Measurements from ENCODE around the gene NDST1.

Gene NDST1

GRCh38 chr5:150553402-150553801 is 45.5 kb downstream of the NDST1 start:
- Histone ChIP-seq H3K27ac (ENCODE audit: low read depth, low read length) (no peak overlapping the region), H3K36me3 (ENCODE audit: control insufficient read depth in 1 of 2, insufficient read depth in 2 of 2, low read length in 2 of 2) (peaks cover 10 to 53% of the 10 kb centered on the region in 2 donors), H3K9ac (ENCODE audit: low read depth in 1 of 2, low read length in 2 of 2) (no peak overlapping the region), H3K4me3 (ENCODE audit: low read depth in 1 of 2, low read length in 2 of 2) (no peak overlapping the region), H3K9me3 (ENCODE audit: control insufficient read depth in 1 of 2, low read length in 2 of 2) (no peaks in the 10 kb centered on the region), H3K27me3 (ENCODE audit: control insufficient read depth in 1 of 2, insufficient read depth in 2 of 2, low read length in 2 of 2) (no peaks in the 10 kb centered on the region), H3K4me1 (ENCODE audit: control insufficient read depth in 1 of 2, insufficient read depth in 2 of 2, low read length in 2 of 2) (no peaks in the 10 kb centered on the region)

DNA sequence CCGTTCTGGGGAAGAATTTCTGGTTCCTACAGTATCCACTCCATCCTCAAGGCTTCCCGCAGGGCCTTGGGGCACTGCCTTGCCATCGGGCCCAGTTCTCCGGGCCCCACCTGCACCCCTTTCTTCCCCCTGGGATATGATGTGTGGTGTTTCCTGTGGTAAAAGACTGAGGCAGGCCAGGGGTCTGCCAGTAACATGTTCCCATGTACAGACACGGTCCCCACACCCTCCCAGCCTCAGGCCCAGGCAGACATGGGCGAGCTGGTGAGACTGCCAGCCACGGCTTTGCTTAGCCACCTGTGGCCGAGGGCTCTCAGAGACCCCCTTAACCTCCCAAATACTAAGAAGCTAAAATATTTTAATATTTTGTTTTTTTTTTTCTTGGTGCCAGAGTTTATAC is 46.0 kb downstream of the NDST1 start:
- Histone ChIP-seq H3K27me3 (ENCODE audit: control insufficient read depth in 1 of 2, insufficient read depth in 2 of 2, low read length in 2 of 2) (no peaks in the 10 kb centered on the region), H3K9me3 (ENCODE audit: control insufficient read depth in 1 of 2, low read length in 2 of 2) (no peaks in the 10 kb centered on the region), H3K9ac (ENCODE audit: low read depth in 1 of 2, low read length in 2 of 2) (no peak overlapping the region), H3K27ac (ENCODE audit: low read depth, low read length) (no peak overlapping the region), H3K4me3 (ENCODE audit: low read depth in 1 of 2, low read length in 2 of 2) (no peak overlapping the region), H3K36me3 (ENCODE audit: control insufficient read depth in 1 of 2, insufficient read depth in 2 of 2, low read length in 2 of 2) (peaks cover 10 to 50% of the 10 kb centered on the region in 2 donors), H3K4me1 (ENCODE audit: control insufficient read depth in 1 of 2, insufficient read depth in 2 of 2, low read length in 2 of 2) (no peaks in the 10 kb centered on the region)

- no peak overlapping the region for H3K27ac ChIP-seq (ENCODE audit: low read depth, low read length)
- no peaks in the 10 kb centered on the region for H3K27me3 ChIP-seq (ENCODE audit: control insufficient read depth in 1 of 2, insufficient read depth in 2 of 2, low read length in 2 of 2)
- no peak overlapping the region for H3K9ac ChIP-seq (ENCODE audit: low read depth in 1 of 2, low read length in 2 of 2)
- H3K4me3 ChIP-seq (ENCODE audit: low read depth in 1 of 2, low read length in 2 of 2) = no peak overlapping the region
- no peaks in the 10 kb centered on the region for H3K9me3 ChIP-seq (ENCODE audit: control insufficient read depth in 1 of 2, low read length in 2 of 2)
- H3K36me3 ChIP-seq (ENCODE audit: control insufficient read depth in 1 of 2, insufficient read depth in 2 of 2, low read length in 2 of 2) = peaks cover 10 to 44% of the 10 kb centered on the region in 2 donors
- H3K4me1 ChIP-seq (ENCODE audit: control insufficient read depth in 1 of 2, insufficient read depth in 2 of 2, low read length in 2 of 2) = no peaks in the 10 kb centered on the region
Measured at GRCh38 chr5:150554857-150555256, 46.9 kb downstream of the NDST1 start.

DNA sequence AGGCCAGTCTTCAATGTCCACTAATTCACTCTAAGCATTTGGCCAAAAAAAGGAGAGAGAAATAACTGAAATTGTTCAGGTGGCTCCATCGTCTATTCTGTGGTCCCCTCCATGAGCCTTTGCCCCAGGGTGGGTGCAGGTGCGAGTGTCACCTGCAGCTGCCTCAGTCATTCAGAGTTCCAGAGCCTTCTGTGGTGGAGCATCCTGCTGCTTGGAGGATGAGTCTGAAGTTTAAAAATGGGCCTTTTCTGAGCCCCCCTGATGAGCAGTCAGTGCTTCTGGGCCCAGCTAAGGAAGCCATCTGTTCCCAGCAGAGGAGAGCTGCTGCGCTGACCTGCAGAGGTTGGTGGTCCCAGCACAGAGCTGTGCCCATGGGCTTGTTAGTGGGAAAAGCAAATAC is 48.2 kb downstream of the NDST1 start:
- no peak overlapping the region for H3K27ac ChIP-seq (ENCODE audit: low read depth, low read length)
- H3K9ac ChIP-seq (ENCODE audit: low read depth in 1 of 2, low read length in 2 of 2) = no peak overlapping the region
- H3K27me3 ChIP-seq (ENCODE audit: control insufficient read depth in 1 of 2, insufficient read depth in 2 of 2, low read length in 2 of 2) = no peaks in the 10 kb centered on the region
- no peaks in the 10 kb centered on the region for H3K4me1 ChIP-seq (ENCODE audit: control insufficient read depth in 1 of 2, insufficient read depth in 2 of 2, low read length in 2 of 2)
- H3K36me3 ChIP-seq (ENCODE audit: control insufficient read depth in 1 of 2, insufficient read depth in 2 of 2, low read length in 2 of 2) = peaks cover 2 to 32% of the 10 kb centered on the region in 2 donors
- no peaks in the 10 kb centered on the region for H3K9me3 ChIP-seq (ENCODE audit: control insufficient read depth in 1 of 2, low read length in 2 of 2)
- H3K4me3 ChIP-seq (ENCODE audit: low read depth in 1 of 2, low read length in 2 of 2) = no peak overlapping the region

GRCh38 chr5:150556859-150557508 is 49.1 kb downstream of the NDST1 start:
- Histone ChIP-seq H3K9ac (ENCODE audit: low read depth in 1 of 2, low read length in 2 of 2) (no peak overlapping the region), H3K36me3 (ENCODE audit: control insufficient read depth in 1 of 2, insufficient read depth in 2 of 2, low read length in 2 of 2) (peaks cover 2 to 24% of the 10 kb centered on the region in 2 donors), H3K4me1 (ENCODE audit: control insufficient read depth in 1 of 2, insufficient read depth in 2 of 2, low read length in 2 of 2) (peaks cover 6% of the 10 kb centered on the region in 2 donors), H3K9me3 (ENCODE audit: control insufficient read depth in 1 of 2, low read length in 2 of 2) (no peaks in the 10 kb centered on the region), H3K27me3 (ENCODE audit: control insufficient read depth in 1 of 2, insufficient read depth in 2 of 2, low read length in 2 of 2) (no peaks in the 10 kb centered on the region), H3K27ac (ENCODE audit: low read depth, low read length) (no peak overlapping the region), H3K4me3 (ENCODE audit: low read depth in 1 of 2, low read length in 2 of 2) (no peak overlapping the region)

DNA sequence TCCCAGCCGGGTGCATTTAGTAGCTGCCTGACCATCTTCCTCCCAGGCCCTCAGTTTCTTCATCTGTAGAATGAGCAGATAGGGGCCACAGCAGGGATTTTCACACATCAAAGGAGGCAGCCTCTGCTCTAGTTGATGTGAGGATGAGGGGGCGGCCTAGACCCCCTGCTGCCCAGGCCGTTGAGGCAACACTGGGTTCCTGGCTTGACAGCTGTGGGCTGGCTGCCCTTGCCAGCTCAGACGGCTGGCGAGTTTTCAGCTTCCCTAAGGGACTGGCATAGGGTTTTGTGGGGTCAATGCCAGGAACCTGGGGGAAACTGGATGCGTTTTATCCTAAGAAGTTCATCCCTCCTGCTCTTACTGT is 49.6 kb downstream of the NDST1 start:
- no peaks in the 10 kb centered on the region for H3K9me3 ChIP-seq (ENCODE audit: control insufficient read depth in 1 of 2, low read length in 2 of 2)
- no peak overlapping the region for H3K4me3 ChIP-seq (ENCODE audit: low read depth in 1 of 2, low read length in 2 of 2)
- peaks cover 2 to 22% of the 10 kb centered on the region in 2 donors for H3K36me3 ChIP-seq (ENCODE audit: control insufficient read depth in 1 of 2, insufficient read depth in 2 of 2, low read length in 2 of 2)
- H3K9ac ChIP-seq (ENCODE audit: low read depth in 1 of 2, low read length in 2 of 2) = no peak overlapping the region
- no peaks in the 10 kb centered on the region for H3K27me3 ChIP-seq (ENCODE audit: control insufficient read depth in 1 of 2, insufficient read depth in 2 of 2, low read length in 2 of 2)
- H3K4me1 ChIP-seq (ENCODE audit: control insufficient read depth in 1 of 2, insufficient read depth in 2 of 2, low read length in 2 of 2) = peaks cover 9 to 11% of the 10 kb centered on the region in 2 donors
- no peak overlapping the region for H3K27ac ChIP-seq (ENCODE audit: low read depth, low read length)

- H3K9me3 ChIP-seq (ENCODE audit: control insufficient read depth in 1 of 2, low read length in 2 of 2) = no peaks in the 10 kb centered on the region
- no peak overlapping the region for H3K9ac ChIP-seq (ENCODE audit: low read depth in 1 of 2, low read length in 2 of 2)
- H3K27ac ChIP-seq (ENCODE audit: low read depth, low read length) = no peak overlapping the region
Measured at GRCh38 chr5:150558088-150558621, 50.2 kb downstream of the NDST1 start.

DNA sequence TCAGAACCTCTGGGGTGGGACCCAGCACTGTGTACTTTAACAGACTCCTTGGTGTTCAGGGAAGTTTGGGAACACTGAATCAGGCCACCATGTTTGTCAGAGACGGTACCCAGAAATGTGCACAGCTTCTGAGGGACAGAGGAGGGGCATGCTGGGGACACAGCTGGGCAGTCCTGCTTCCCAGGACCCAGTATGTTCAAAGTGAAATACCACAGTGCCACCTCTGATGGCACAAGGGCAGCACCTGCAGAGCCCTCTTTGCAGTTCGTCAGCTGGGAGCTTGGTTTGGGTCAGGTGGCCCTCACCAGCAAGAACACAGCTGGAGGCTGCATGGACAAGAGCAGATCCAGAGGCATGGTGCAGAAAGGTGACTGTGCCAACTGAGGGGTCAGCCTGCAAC is 51.2 kb downstream of the NDST1 start:
- peaks cover 9 to 12% of the 10 kb centered on the region in 2 donors for H3K4me1 ChIP-seq (ENCODE audit: control insufficient read depth in 1 of 2, insufficient read depth in 2 of 2, low read length in 2 of 2)
- no peak overlapping the region for H3K9ac ChIP-seq (ENCODE audit: low read depth in 1 of 2, low read length in 2 of 2)

More at GRCh38 chr5:150558088-150558621, 50.2 kb downstream of the NDST1 start:
- peaks cover under 1 to 19% of the 10 kb centered on the region in 2 donors for H3K36me3 ChIP-seq (ENCODE audit: control insufficient read depth in 1 of 2, insufficient read depth in 2 of 2, low read length in 2 of 2)
- no peaks in the 10 kb centered on the region for H3K27me3 ChIP-seq (ENCODE audit: control insufficient read depth in 1 of 2, insufficient read depth in 2 of 2, low read length in 2 of 2)
- H3K4me1 ChIP-seq (ENCODE audit: control insufficient read depth in 1 of 2, insufficient read depth in 2 of 2, low read length in 2 of 2) = peaks cover 9 to 12% of the 10 kb centered on the region in 2 donors
- H3K4me3 ChIP-seq (ENCODE audit: low read depth in 1 of 2, low read length in 2 of 2) = no peak overlapping the region

DNA sequence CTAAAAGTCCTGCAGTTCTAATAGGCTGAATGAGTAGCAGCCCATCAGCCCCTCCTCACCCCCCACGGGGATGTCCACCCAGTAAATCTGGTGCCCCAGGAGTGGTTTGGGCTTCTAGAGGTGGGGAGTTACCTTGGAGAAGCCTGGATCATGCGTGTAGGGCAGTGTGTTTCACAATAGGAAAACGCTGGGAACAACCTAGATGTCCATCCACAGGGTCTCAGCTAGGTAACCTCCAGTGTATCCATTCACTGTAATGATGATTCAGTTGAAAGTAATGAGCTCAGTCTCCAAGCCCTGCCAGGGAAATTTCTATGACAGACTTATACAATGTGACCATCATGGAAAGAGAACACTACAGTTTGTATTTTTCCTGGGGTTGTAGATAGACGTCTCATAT is 51.8 kb downstream of the NDST1 start:
- no peaks in the 10 kb centered on the region for H3K27me3 ChIP-seq (ENCODE audit: control insufficient read depth in 1 of 2, insufficient read depth in 2 of 2, low read length in 2 of 2)
- H3K4me1 ChIP-seq (ENCODE audit: control insufficient read depth in 1 of 2, insufficient read depth in 2 of 2, low read length in 2 of 2) = peaks cover 9 to 12% of the 10 kb centered on the region in 2 donors
- H3K9ac ChIP-seq (ENCODE audit: low read depth in 1 of 2, low read length in 2 of 2) = no peak overlapping the region
- H3K4me3 ChIP-seq (ENCODE audit: low read depth in 1 of 2, low read length in 2 of 2) = no peak overlapping the region
- H3K36me3 ChIP-seq (ENCODE audit: control insufficient read depth in 1 of 2, insufficient read depth in 2 of 2, low read length in 2 of 2) = peaks cover 0 to 11% of the 10 kb centered on the region in 2 donors
- no peak overlapping the region for H3K27ac ChIP-seq (ENCODE audit: low read depth, low read length)
- H3K9me3 ChIP-seq (ENCODE audit: control insufficient read depth in 1 of 2, low read length in 2 of 2) = no peaks in the 10 kb centered on the region

More for the DNA sequence above, 51.2 kb downstream of the NDST1 start:
- Histone ChIP-seq H3K36me3 (ENCODE audit: control insufficient read depth in 1 of 2, insufficient read depth in 2 of 2, low read length in 2 of 2) (peaks cover 0 to 11% of the 10 kb centered on the region in 2 donors), H3K27me3 (ENCODE audit: control insufficient read depth in 1 of 2, insufficient read depth in 2 of 2, low read length in 2 of 2) (no peaks in the 10 kb centered on the region), H3K27ac (ENCODE audit: low read depth, low read length) (no peak overlapping the region), H3K4me3 (ENCODE audit: low read depth in 1 of 2, low read length in 2 of 2) (no peak overlapping the region), H3K9me3 (ENCODE audit: control insufficient read depth in 1 of 2, low read length in 2 of 2) (no peaks in the 10 kb centered on the region)

DNA sequence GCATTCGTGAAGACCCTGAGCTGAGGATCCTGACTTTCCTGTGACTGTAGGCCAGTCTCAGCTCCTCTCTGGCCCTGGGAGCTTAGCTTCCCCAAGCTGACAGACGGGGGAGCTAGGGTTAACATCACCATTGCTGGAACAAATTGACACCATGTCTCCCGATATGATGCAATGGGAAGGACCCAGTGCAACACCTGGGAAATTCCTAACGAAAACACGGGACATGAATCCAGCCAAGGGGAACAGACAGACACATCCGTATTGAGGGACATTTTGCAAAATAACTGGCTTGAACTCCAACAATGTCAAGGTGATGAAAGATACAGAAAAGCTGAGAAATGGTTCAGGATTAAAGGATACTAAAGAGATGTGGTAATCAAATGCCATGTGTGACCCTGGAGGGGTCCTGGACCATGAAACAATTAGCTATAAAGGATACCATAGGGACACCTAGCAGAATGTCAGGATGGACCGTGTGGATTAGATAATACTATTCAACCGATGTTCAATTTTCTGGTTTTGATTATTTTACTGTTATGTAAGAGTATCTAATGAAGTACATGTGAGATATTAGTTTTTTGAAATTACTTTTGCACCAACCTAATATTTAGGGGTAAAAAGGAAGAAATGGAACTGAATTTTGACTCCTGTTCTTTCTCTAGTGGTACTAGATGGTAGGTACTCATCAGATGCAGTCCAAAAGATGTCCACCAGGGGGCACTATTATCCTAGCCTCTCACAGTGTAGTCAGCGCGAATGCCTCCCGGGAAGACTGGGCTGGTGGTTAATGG is 52.7 kb downstream of the NDST1 start:
- Histone ChIP-seq H3K27me3 (ENCODE audit: control insufficient read depth in 1 of 2, insufficient read depth in 2 of 2, low read length in 2 of 2) (no peaks in the 10 kb centered on the region), H3K4me3 (ENCODE audit: low read depth in 1 of 2, low read length in 2 of 2) (no peak overlapping the region), H3K9ac (ENCODE audit: low read depth in 1 of 2, low read length in 2 of 2) (no peak overlapping the region), H3K27ac (ENCODE audit: low read depth, low read length) (no peak overlapping the region), H3K9me3 (ENCODE audit: control insufficient read depth in 1 of 2, low read length in 2 of 2) (no peaks in the 10 kb centered on the region), H3K36me3 (ENCODE audit: control insufficient read depth in 1 of 2, insufficient read depth in 2 of 2, low read length in 2 of 2) (peaks cover 0 to 2% of the 10 kb centered on the region in 2 donors), H3K4me1 (ENCODE audit: control insufficient read depth in 1 of 2, insufficient read depth in 2 of 2, low read length in 2 of 2) (peaks cover 9 to 12% of the 10 kb centered on the region in 2 donors)
